BLaER1 treated with 17β-estradiol and CSF1 and Interleukin-3, amounts not matched to agents 10 nM and 100 nM (cell line): ENCODE results near the gene ABLIM2.
A peak's percentile ranks its signal among the peaks of the same experiment; 100 is the strongest.

Experiments used
- H3K27ac ChIP-seq, 11 experiments: shearing (Covaris generic); formaldehyde crosslinking; 2 replicates each; pipeline ENCODE4 v1.8.1; 2022
- H3K27me3 ChIP-seq, 11 experiments: shearing (Covaris generic); formaldehyde crosslinking; 2 replicates each; pipeline ENCODE4 v1.8.1; 2022
- H3K36me3 ChIP-seq, 11 experiments: shearing (Covaris generic); formaldehyde crosslinking; 2 replicates each; pipeline ENCODE4 v1.8.1; 2022
- H3K4me1 ChIP-seq, 10 experiments: shearing (Covaris generic); formaldehyde crosslinking; 2 replicates each; pipeline ENCODE4 v1.8.1; 2022
- H3K4me2 ChIP-seq, 11 experiments: shearing (Covaris generic); formaldehyde crosslinking; 2 replicates each; pipeline ENCODE4 v1.8.1; 2022
- H3K4me3 ChIP-seq, 10 experiments: shearing (Covaris generic); formaldehyde crosslinking; 2 replicates each; pipeline ENCODE4 v1.8.1; 2022
- H3K9ac ChIP-seq, 11 experiments: shearing (Covaris generic); formaldehyde crosslinking; 2 replicates each; pipeline ENCODE4 v1.8.1; 2022
- H3K9me3 ChIP-seq, 11 experiments: shearing (Covaris generic); formaldehyde crosslinking; replicated peaks in 1 of 11; 2 replicates each; pipeline ENCODE4 v1.8.1; 2022
- H4K20me1 ChIP-seq, 11 experiments: shearing (Covaris generic); formaldehyde crosslinking; 2 replicates each; pipeline ENCODE4 v1.8.1; 2022
- Cebpa-rat ChIP-seq, 11 experiments: shearing (Covaris generic); IDR thresholded peaks; 2 replicates each; pipeline ENCODE4 v1.8.1; 2022

Gene ABLIM2

GRCh38 chr4:8125526-8126056 lies 33.0 kb downstream of the ABLIM2 start:
- Histone ChIP-seq H3K4me2 (peak overlapping the region in 6 of 11 experiments; percentile 84 to 92 (median 88); a peak in 11 of 22 replicates), H4K20me1 (peaks cover 0 to 17% (median 0%) of the 10 kb centered on the region in 11 experiments; a peak in 2 of 22 replicates), H3K4me3 (no peak overlapping the region), H3K36me3 (no peaks in the 10 kb centered on the region), H3K9me3 (peaks cover 0 to 8% (median 0%) of the 10 kb centered on the region in 11 experiments; a peak in 1 of 22 replicates), H3K27me3 (peaks cover 0 to 16% (median 0%) of the 10 kb centered on the region in 11 experiments; a peak in 3 of 22 replicates), H3K4me1 (peaks cover 17 to 91% (median 83%) of the 10 kb centered on the region in 10 experiments), H3K9ac (peak overlapping the region in 2 of 11 experiments; percentile 16 to 28; a peak in 1 of 22 replicates), H3K27ac (peak overlapping the region in 3 of 11 experiments; percentile 7 to 34 (median 14); a peak in 3 of 22 replicates)
- no peak for TF ChIP-seq Cebpa-rat (IDR thresholded peaks at IDR 0.05)

- Histone ChIP-seq H3K27ac (no peak overlapping the region), H3K27me3 (peaks cover 0 to 11% (median 0%) of the 10 kb centered on the region in 11 experiments; a peak in 2 of 22 replicates), H3K4me2 (peak overlapping the region in 9 of 11 experiments; percentile 29 to 85 (median 68); a peak in 17 of 22 replicates), H3K4me1 (peaks cover 10 to 91% (median 81%) of the 10 kb centered on the region in 10 experiments), H3K9ac (peak overlapping the region in 1 of 11 experiments; percentile 28; a peak in 1 of 22 replicates), H3K36me3 (no peaks in the 10 kb centered on the region), H3K4me3 (no peak overlapping the region), H4K20me1 (peaks cover 0 to 16% (median 0%) of the 10 kb centered on the region in 11 experiments; a peak in 2 of 22 replicates), H3K9me3 (peaks cover 0 to 8% (median 0%) of the 10 kb centered on the region in 11 experiments; a peak in 1 of 22 replicates)
- no peak for TF ChIP-seq Cebpa-rat (IDR thresholded peaks at IDR 0.05)
These were observed 34.7 kb downstream of the ABLIM2 start for GRCh38 chr4:8123870-8124269.

- no peak for TF ChIP-seq Cebpa-rat (IDR thresholded peaks at IDR 0.05)
- Histone ChIP-seq H3K9ac (peak overlapping the region in 3 of 11 experiments; percentile 4 to 28 (median 17); a peak in 1 of 22 replicates), H3K4me3 (no peak overlapping the region), H3K36me3 (no peaks in the 10 kb centered on the region), H3K4me2 (peak overlapping the region in 9 of 11 experiments; percentile 29 to 85 (median 68); a peak in 18 of 22 replicates), H3K4me1 (peaks cover 7 to 91% (median 81%) of the 10 kb centered on the region in 10 experiments; a peak in 17 of 20 replicates), H3K9me3 (peaks cover 0 to 8% (median 0%) of the 10 kb centered on the region in 11 experiments; a peak in 1 of 22 replicates), H4K20me1 (peaks cover 0 to 11% (median 0%) of the 10 kb centered on the region in 11 experiments; a peak in 2 of 22 replicates), H3K27ac (no peak overlapping the region), H3K27me3 (peaks cover 0 to 11% (median 0%) of the 10 kb centered on the region in 11 experiments; a peak in 2 of 22 replicates)
These were observed 35.2 kb downstream of the ABLIM2 start for GRCh38 chr4:8123389-8123788.

GRCh38 chr4:8122746-8123145 lies 35.9 kb downstream of the ABLIM2 start:
- TF ChIP-seq Cebpa-rat (IDR thresholded peaks at IDR 0.05) = no peak
- no peak overlapping the region for H3K27ac ChIP-seq
- H3K36me3 ChIP-seq = no peaks in the 10 kb centered on the region
- H3K9me3 ChIP-seq = peaks cover 0 to 8% (median 0%) of the 10 kb centered on the region in 11 experiments; a peak in 1 of 22 replicates
- H3K4me2 ChIP-seq = peak overlapping the region in 9 of 11 experiments; percentile 29 to 85 (median 68); a peak in 15 of 22 replicates
- peaks cover 0 to 7% (median 0%) of the 10 kb centered on the region in 11 experiments; a peak in 2 of 22 replicates for H4K20me1 ChIP-seq
- H3K9ac ChIP-seq = peak overlapping the region in 2 of 11 experiments; percentile 4 to 10; a peak in 1 of 22 replicates
- peaks cover 0 to 11% (median 0%) of the 10 kb centered on the region in 11 experiments; a peak in 2 of 22 replicates for H3K27me3 ChIP-seq
- peaks cover 10 to 91% (median 81%) of the 10 kb centered on the region in 10 experiments; a peak in 19 of 20 replicates for H3K4me1 ChIP-seq
- H3K4me3 ChIP-seq = no peak overlapping the region

- Histone ChIP-seq H3K36me3 (no peaks in the 10 kb centered on the region), H3K27ac (no peak overlapping the region), H3K4me3 (no peak overlapping the region), H3K4me2 (peak overlapping the region in 10 of 11 experiments; percentile 7 to 85 (median 52); a peak in 17 of 22 replicates), H4K20me1 (peaks cover 0 to 7% (median 0%) of the 10 kb centered on the region in 11 experiments; a peak in 1 of 22 replicates), H3K4me1 (peaks cover 12 to 91% (median 81%) of the 10 kb centered on the region in 10 experiments; a peak in 19 of 20 replicates), H3K9me3 (peaks cover 0 to 9% (median 0%) of the 10 kb centered on the region in 11 experiments; a peak in 2 of 22 replicates), H3K9ac (no peak overlapping the region), H3K27me3 (peaks cover 0 to 5% (median 0%) of the 10 kb centered on the region in 11 experiments; a peak in 1 of 22 replicates)
- TF ChIP-seq Cebpa-rat (IDR thresholded peaks at IDR 0.05) = no peak
These were observed 37.2 kb downstream of the ABLIM2 start for GRCh38 chr4:8121292-8122015.

- Histone ChIP-seq H3K9me3 (peaks cover 0 to 8% (median 0%) of the 10 kb centered on the region in 11 experiments; a peak in 2 of 22 replicates), H3K36me3 (no peaks in the 10 kb centered on the region), H3K27ac (no peak overlapping the region), H3K9ac (no peak overlapping the region), H3K27me3 (peaks cover 0 to 6% (median 0%) of the 10 kb centered on the region in 11 experiments; a peak in 1 of 22 replicates), H3K4me3 (no peak overlapping the region), H4K20me1 (peaks cover 0 to 7% (median 0%) of the 10 kb centered on the region in 11 experiments; a peak in 1 of 22 replicates), H3K4me1 (peaks cover 12 to 91% (median 82%) of the 10 kb centered on the region in 10 experiments; a peak in 19 of 20 replicates), H3K4me2 (peak overlapping the region in 5 of 11 experiments; percentile 16 to 86 (median 48); a peak in 4 of 22 replicates)
- no peak for TF ChIP-seq Cebpa-rat (IDR thresholded peaks at IDR 0.05)
These were observed 38.1 kb downstream of the ABLIM2 start for GRCh38 chr4:8120501-8120900.

- Histone ChIP-seq H3K27me3 (0 out of 22 replicates have a peak, but pooled peaks cover 0 to 6% (median 0%) of the 10 kb centered on the region in 11 experiments), H3K9ac (no peak overlapping the region), H3K4me3 (no peak overlapping the region), H4K20me1 (peaks cover 0 to 7% (median 0%) of the 10 kb centered on the region in 11 experiments; a peak in 1 of 22 replicates), H3K4me2 (peak overlapping the region in 9 of 11 experiments; percentile 15 to 86 (median 46); a peak in 15 of 22 replicates), H3K27ac (no peak overlapping the region), H3K36me3 (no peaks in the 10 kb centered on the region), H3K9me3 (peaks cover 0 to 5% (median 0%) of the 10 kb centered on the region in 11 experiments; a peak in 2 of 22 replicates), H3K4me1 (peaks cover 14 to 96% (median 88%) of the 10 kb centered on the region in 10 experiments)
- no peak for TF ChIP-seq Cebpa-rat (IDR thresholded peaks at IDR 0.05)
These were observed 38.7 kb downstream of the ABLIM2 start for GRCh38 chr4:8119877-8120276.

- Histone ChIP-seq H3K4me1 (peaks cover 23 to 99% (median 93%) of the 10 kb centered on the region in 10 experiments), H3K4me3 (no peak overlapping the region)
These were observed 40.1 kb downstream of the ABLIM2 start for GRCh38 chr4:8118531-8118930.

More at GRCh38 chr4:8118531-8118930, 40.1 kb downstream of the ABLIM2 start:
- peak overlapping the region in 9 of 11 experiments; percentile 15 to 86 (median 57); a peak in 13 of 22 replicates for H3K4me2 ChIP-seq
- peak overlapping the region in 2 of 11 experiments; percentile 51 to 59; a peak in 2 of 22 replicates for H3K27ac ChIP-seq
- H3K9ac ChIP-seq = peak overlapping the region in 1 of 11 experiments; percentile 3; a peak in 1 of 22 replicates
- peaks cover 0 to 7% (median 0%) of the 10 kb centered on the region in 11 experiments; a peak in 1 of 22 replicates for H4K20me1 ChIP-seq
- 0 out of 22 replicates have a peak, but pooled peaks cover 0 to 3% (median 0%) of the 10 kb centered on the region in 11 experiments for H3K27me3 ChIP-seq
- H3K36me3 ChIP-seq = no peaks in the 10 kb centered on the region
- TF ChIP-seq Cebpa-rat (IDR thresholded peaks at IDR 0.05) = no peak
- H3K9me3 ChIP-seq = peaks cover 0 to 5% (median 0%) of the 10 kb centered on the region in 11 experiments; a peak in 1 of 22 replicates
